WTC11 (cell line): ENCODE data around the gene IL4R. TPM values are rescaled to one million over a fixed set of nuclear protein-coding genes. Genes with fewer than 3 reads are reported as not detected.

Experiments used
- ATAC-seq: fragments of 200-7000 bp; cut with Tn5 transposase; 2 replicates; pipeline ENCODE4 v1.10.0; 2021; ENCODE audit warnings: mild to moderate bottlenecking, moderate library complexity
- CTCF ChIA-PET: fragments of 300-600 bp; sonication (Branson Sonifier 250); formaldehyde crosslinking; loops from one replicate; lab custom pipeline; 2021; ENCODE audit warnings: antibody characterized with exemption; lab: Charles Lee
- POLR2A ChIA-PET: fragments of 350-600 bp; sonication (Branson Sonifier 250); formaldehyde crosslinking; loops from one replicate; lab custom pipeline; 2021; ENCODE audit warnings: antibody characterized with exemption; lab: Charles Lee
- DNase-seq: peaks from one replicate; pipeline ENCODE4 v3.0.0; 2021; ENCODE audit warnings: low spot score
- H3K27ac Mint-ChIP-seq: 2 replicates; pipeline ENCODE4 v1.8.0; 2021; ENCODE audit warnings: mixed read lengths
- H3K27me3 Mint-ChIP-seq: 2 replicates; pipeline ENCODE4 v1.8.0; 2021; ENCODE audit warnings: low read depth, mild to moderate bottlenecking, moderate library complexity, mixed read lengths
- H3K36me3 Mint-ChIP-seq: 2 replicates; pipeline ENCODE4 v1.8.0; 2021; ENCODE audit warnings: mixed read lengths
- H3K4me1 Mint-ChIP-seq: 2 replicates; pipeline ENCODE4 v1.8.0; 2022; ENCODE audit warnings: mixed read lengths
- H3K4me3 Mint-ChIP-seq: 2 replicates; pipeline ENCODE4 v1.8.0; 2021; ENCODE audit warnings: mild to moderate bottlenecking, moderate library complexity, mixed read lengths
- H3K9me3 Mint-ChIP-seq: 2 replicates; pipeline ENCODE4 v1.8.0; 2021; ENCODE audit warnings: mixed read lengths
- FOXP1 ChIP-seq: sonication (generic); formaldehyde crosslinking; IDR thresholded peaks from 2 replicates; pipeline ENCODE4 v1.8.0; 2022; ENCODE audit warnings: missing genetic modification reagents, mild to moderate bottlenecking, moderate library complexity, borderline replicate concordance
- JAZF1 ChIP-seq: fragments of 250-450 bp; sonication (Bioruptor Pico); IDR thresholded peaks from 2 replicates; pipeline ENCODE4 v1.9.0; 2021; ENCODE audit warnings: moderate library complexity, mild to moderate bottlenecking, inconsistent platforms
- KAT7 ChIP-seq: sonication (generic); formaldehyde crosslinking; IDR thresholded peaks from 2 replicates; pipeline ENCODE4 v1.8.1; 2023; ENCODE audit warnings: missing genetic modification reagents, mild to moderate bottlenecking, borderline replicate concordance
- MXD4 ChIP-seq: fragments of 250-450 bp; sonication (Bioruptor Pico); IDR thresholded peaks from 2 replicates; pipeline ENCODE4 v1.8.0; 2021; ENCODE audit warnings: mild to moderate bottlenecking, moderate library complexity, borderline replicate concordance
- NFATC4 ChIP-seq: fragments of 250-450 bp; sonication (Bioruptor Pico); IDR thresholded peaks from 2 replicates; pipeline ENCODE4 v1.9.0; 2021; ENCODE audit warnings: mild to moderate bottlenecking
- NR1H2 ChIP-seq: sonication (generic); formaldehyde crosslinking; IDR thresholded peaks from 2 replicates; pipeline ENCODE4 v1.9.0; 2021; ENCODE audit warnings: mild to moderate bottlenecking, moderate library complexity, missing genetic modification reagents
- OVOL2 ChIP-seq: fragments of 250-450 bp; sonication (Bioruptor Pico); IDR thresholded peaks from 2 replicates; pipeline ENCODE4 v1.9.0; 2021; ENCODE audit warnings: mild to moderate bottlenecking, borderline replicate concordance
- PRRX2 ChIP-seq: fragments of 250-450 bp; sonication (Bioruptor Pico); IDR thresholded peaks from 2 replicates; pipeline ENCODE4 v1.8.0; 2021; ENCODE audit warnings: mild to moderate bottlenecking
- SMAD4 ChIP-seq: sonication (generic); formaldehyde crosslinking; IDR thresholded peaks from 2 replicates; pipeline ENCODE4 v1.8.0; 2022; ENCODE audit warnings: mild to moderate bottlenecking, missing genetic modification reagents
- SP1 ChIP-seq: sonication (generic); formaldehyde crosslinking; conservative IDR thresholded peaks from 2 replicates; pipeline ENCODE4 v1.8.1; 2022; ENCODE audit warnings: missing genetic modification reagents
- TP53 ChIP-seq: sonication (generic); formaldehyde crosslinking; IDR thresholded peaks from 2 replicates; pipeline ENCODE4 v1.8.1; 2023; ENCODE audit warnings: mild to moderate bottlenecking, missing genetic modification reagents
- ZBTB21 ChIP-seq: sonication (generic); formaldehyde crosslinking; IDR thresholded peaks from 2 replicates; pipeline ENCODE4 v1.8.1; 2023; ENCODE audit warnings: mild to moderate bottlenecking, missing genetic modification reagents, borderline replicate concordance
- ZNF121 ChIP-seq: sonication (generic); formaldehyde crosslinking; IDR thresholded peaks from 2 replicates; pipeline ENCODE4 v1.8.0; 2023; ENCODE audit warnings: missing genetic modification reagents
- ZNF263 ChIP-seq: sonication (generic); formaldehyde crosslinking; IDR thresholded peaks from 2 replicates; pipeline ENCODE4 v1.8.1; 2022; ENCODE audit warnings: low read depth, mild to moderate bottlenecking, moderate library complexity, missing genetic modification reagents
- total RNA-seq: library from RNA; stranded (reverse); gene quantifications from 3 replicates; pipeline ENCODE4 v1.2.3, GENCODE V29; 2021
- TF ChIP-seq, protein P1 (sequence below): sonication (generic); formaldehyde crosslinking; IDR thresholded peaks from 2 replicates; pipeline ENCODE4 v1.8.1; 2022; ENCODE audit warnings: missing genetic modification reagents, borderline replicate concordance
- TF ChIP-seq, protein P2 (sequence below): sonication (generic); formaldehyde crosslinking; IDR thresholded peaks from 2 replicates; pipeline ENCODE4 v1.8.0; 2022; ENCODE audit warnings: mild to moderate bottlenecking, missing genetic modification reagents
- TF ChIP-seq, protein P3 (sequence below): sonication (generic); formaldehyde crosslinking; IDR thresholded peaks from 2 replicates; pipeline ENCODE4 v1.8.1; 2023; ENCODE audit warnings: mild to moderate bottlenecking, missing genetic modification reagents, moderate library complexity
- TF ChIP-seq, protein P4 (sequence below): fragments of 250-450 bp; sonication (Bioruptor Pico); IDR thresholded peaks from 2 replicates; pipeline ENCODE4 v1.9.0; 2021; ENCODE audit warnings: moderate library complexity, mild to moderate bottlenecking, inconsistent platforms, borderline replicate concordance
- TF ChIP-seq, protein P5 (sequence below): fragments of 250-450 bp; sonication (Bioruptor Pico); IDR thresholded peaks from 2 replicates; pipeline ENCODE4 v1.9.0; 2021; ENCODE audit warnings: mild to moderate bottlenecking, borderline replicate concordance

Gene IL4R
- total RNA-seq, 1 experiment from 2014 or later, result 28.7 TPM

DNA sequence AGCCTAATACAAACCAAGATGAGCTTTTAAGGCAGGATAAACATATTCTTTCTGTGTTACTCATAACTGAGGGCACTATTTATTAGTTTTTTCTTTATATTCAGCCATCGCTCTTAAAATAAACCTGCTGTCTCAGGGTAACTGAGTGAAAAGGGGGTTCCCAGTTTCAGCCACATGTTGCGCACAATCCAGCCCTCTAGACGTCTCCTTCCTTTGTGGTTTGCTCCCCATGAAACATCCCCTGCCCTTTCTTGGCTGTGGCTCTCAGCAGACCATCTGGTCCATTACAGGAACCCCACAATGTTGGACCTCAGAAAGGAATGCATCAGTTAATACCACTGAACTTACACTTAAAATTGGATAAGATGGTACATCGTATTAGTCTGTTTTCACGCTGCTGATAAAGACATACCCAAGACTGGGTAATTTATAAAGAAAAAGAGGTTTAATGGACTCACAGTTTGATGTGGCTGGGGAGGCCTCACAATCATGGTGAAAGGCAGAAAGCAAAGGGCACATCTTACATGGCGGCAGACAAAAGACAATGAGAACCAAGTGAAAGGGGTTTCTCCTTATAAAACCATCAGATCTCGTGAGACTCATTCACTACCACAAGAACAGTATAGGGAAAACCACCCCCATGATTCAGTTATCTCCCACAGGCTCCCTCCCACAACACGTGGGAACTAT is 75.6 kb downstream of the IL4R start:
- Mint-ChIP-seq H3K27ac (no peak overlapping the region), H3K36me3 (no peaks in the 10 kb centered on the region), H3K9me3 (peaks cover 18% of the 10 kb centered on the region), H3K27me3 (peaks cover 9% of the 10 kb centered on the region), H3K4me3 (no peak overlapping the region), H3K4me1 (no peaks in the 10 kb centered on the region)
- CTCF ChIA-PET, result no interaction called here
- TF ChIP-seq ZNF121 (no peak), FOXP1 (CRISPR knock-in tag) (no peak), ZNF263 (CRISPR knock-in tag) (no peak), OVOL2 (CRISPR knock-in tag) (no peak), SP1 (CRISPR knock-in tag) (no peak), SMAD4 (CRISPR knock-in tag) (no peak)
- TF ChIP-seq, protein P1, sequence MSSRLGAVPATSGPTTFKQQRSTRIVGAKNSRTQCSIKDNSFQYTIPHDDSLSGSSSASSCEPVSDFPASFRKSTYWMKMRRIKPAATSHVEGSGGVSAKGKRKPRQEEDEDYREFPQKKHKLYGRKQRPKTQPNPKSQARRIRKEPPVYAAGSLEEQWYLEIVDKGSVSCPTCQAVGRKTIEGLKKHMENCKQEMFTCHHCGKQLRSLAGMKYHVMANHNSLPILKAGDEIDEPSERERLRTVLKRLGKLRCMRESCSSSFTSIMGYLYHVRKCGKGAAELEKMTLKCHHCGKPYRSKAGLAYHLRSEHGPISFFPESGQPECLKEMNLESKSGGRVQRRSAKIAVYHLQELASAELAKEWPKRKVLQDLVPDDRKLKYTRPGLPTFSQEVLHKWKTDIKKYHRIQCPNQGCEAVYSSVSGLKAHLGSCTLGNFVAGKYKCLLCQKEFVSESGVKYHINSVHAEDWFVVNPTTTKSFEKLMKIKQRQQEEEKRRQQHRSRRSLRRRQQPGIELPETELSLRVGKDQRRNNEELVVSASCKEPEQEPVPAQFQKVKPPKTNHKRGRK (CRISPR knock-in tag), result no peak
- TF ChIP-seq, protein P2, sequence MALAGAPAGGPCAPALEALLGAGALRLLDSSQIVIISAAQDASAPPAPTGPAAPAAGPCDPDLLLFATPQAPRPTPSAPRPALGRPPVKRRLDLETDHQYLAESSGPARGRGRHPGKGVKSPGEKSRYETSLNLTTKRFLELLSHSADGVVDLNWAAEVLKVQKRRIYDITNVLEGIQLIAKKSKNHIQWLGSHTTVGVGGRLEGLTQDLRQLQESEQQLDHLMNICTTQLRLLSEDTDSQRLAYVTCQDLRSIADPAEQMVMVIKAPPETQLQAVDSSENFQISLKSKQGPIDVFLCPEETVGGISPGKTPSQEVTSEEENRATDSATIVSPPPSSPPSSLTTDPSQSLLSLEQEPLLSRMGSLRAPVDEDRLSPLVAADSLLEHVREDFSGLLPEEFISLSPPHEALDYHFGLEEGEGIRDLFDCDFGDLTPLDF, result no peak
- TF ChIP-seq, protein P3, sequence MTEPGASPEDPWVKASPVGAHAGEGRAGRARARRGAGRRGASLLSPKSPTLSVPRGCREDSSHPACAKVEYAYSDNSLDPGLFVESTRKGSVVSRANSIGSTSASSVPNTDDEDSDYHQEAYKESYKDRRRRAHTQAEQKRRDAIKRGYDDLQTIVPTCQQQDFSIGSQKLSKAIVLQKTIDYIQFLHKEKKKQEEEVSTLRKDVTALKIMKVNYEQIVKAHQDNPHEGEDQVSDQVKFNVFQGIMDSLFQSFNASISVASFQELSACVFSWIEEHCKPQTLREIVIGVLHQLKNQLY, result no peak
- ATAC-seq (no peak), DNase-seq (no peak)
- POLR2A ChIA-PET, result no interaction called here

DNA sequence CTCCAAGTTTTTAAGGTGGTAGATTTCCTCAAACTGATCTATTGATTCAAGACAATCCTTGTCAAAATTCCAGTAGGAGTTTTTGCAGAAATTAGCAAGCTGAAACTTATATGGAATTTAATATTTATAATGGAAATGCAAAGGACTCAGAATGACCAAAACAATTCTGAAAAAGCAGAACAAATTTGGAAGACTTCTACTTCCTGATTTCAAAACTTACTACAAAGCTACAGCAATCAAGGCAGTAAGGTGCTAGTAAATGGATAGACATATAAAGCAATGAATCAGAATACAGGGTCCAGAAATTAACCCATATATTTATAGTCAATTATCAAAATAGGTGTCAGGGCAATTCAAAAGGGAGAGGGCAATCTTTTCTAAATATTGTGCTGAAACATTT is 76.4 kb downstream of the IL4R start:
- Mint-ChIP-seq H3K4me3 (no peak overlapping the region), H3K27ac (no peak overlapping the region), H3K27me3 (peaks cover 9% of the 10 kb centered on the region), H3K4me1 (no peaks in the 10 kb centered on the region), H3K36me3 (no peaks in the 10 kb centered on the region), H3K9me3 (peaks cover 21% of the 10 kb centered on the region)
- no peak for DNase-seq
- CTCF ChIA-PET, result no interaction called here
- no peak for ATAC-seq
- TF ChIP-seq, protein P4, sequence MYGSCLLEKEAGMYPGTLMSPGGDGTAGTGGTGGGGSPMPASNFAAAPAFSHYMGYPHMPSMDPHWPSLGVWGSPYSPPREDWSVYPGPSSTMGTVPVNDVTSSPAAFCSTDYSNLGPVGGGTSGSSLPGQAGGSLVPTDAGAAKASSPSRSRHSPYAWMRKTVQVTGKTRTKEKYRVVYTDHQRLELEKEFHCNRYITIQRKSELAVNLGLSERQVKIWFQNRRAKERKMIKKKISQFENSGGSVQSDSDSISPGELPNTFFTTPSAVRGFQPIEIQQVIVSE, result no peak
- TF ChIP-seq MXD4 (CRISPR knock-in tag) (no peak), ZBTB21 (CRISPR knock-in tag) (no peak), NR1H2 (CRISPR knock-in tag) (no peak), KAT7 (CRISPR knock-in tag) (no peak), NFATC4 (CRISPR knock-in tag) (no peak), JAZF1 (no peak), PRRX2 (CRISPR knock-in tag) (no peak), TP53 (no peak)
- TF ChIP-seq, protein P5, sequence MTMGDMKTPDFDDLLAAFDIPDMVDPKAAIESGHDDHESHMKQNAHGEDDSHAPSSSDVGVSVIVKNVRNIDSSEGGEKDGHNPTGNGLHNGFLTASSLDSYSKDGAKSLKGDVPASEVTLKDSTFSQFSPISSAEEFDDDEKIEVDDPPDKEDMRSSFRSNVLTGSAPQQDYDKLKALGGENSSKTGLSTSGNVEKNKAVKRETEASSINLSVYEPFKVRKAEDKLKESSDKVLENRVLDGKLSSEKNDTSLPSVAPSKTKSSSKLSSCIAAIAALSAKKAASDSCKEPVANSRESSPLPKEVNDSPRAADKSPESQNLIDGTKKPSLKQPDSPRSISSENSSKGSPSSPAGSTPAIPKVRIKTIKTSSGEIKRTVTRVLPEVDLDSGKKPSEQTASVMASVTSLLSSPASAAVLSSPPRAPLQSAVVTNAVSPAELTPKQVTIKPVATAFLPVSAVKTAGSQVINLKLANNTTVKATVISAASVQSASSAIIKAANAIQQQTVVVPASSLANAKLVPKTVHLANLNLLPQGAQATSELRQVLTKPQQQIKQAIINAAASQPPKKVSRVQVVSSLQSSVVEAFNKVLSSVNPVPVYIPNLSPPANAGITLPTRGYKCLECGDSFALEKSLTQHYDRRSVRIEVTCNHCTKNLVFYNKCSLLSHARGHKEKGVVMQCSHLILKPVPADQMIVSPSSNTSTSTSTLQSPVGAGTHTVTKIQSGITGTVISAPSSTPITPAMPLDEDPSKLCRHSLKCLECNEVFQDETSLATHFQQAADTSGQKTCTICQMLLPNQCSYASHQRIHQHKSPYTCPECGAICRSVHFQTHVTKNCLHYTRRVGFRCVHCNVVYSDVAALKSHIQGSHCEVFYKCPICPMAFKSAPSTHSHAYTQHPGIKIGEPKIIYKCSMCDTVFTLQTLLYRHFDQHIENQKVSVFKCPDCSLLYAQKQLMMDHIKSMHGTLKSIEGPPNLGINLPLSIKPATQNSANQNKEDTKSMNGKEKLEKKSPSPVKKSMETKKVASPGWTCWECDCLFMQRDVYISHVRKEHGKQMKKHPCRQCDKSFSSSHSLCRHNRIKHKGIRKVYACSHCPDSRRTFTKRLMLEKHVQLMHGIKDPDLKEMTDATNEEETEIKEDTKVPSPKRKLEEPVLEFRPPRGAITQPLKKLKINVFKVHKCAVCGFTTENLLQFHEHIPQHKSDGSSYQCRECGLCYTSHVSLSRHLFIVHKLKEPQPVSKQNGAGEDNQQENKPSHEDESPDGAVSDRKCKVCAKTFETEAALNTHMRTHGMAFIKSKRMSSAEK (CRISPR knock-in tag), result no peak
- TF ChIP-seq, protein P3, result no peak
- TF ChIP-seq, all 79 proteins: peak for 0
- POLR2A ChIA-PET, result interaction anchor here (0.7 kb wide), 1 partner anchor 588 kb away, joined by 3 read pairs; no protein-coding TSS in a partner anchor
